ENCODE measurements around the gene NDUFS7. TPM values are rescaled to one million over a fixed set of nuclear protein-coding genes. Genes with fewer than 3 reads are reported as not detected.

The NDUFS7 gene
- total RNA-seq, 4 donors from 2014 or later, result 124 to 191 (median 165) TPM

- WGBS, 2 donors, result 44 to 46% methylated on average over 3 of the region's 3 CpGs
- intact Hi-C loops (cut with DNase I), result no loop called here
Measured at GRCh38 chr19:1356508-1356865, 27.2 kb upstream of the NDUFS7 start.

GRCh38 chr19:1357531-1358109 is 26.1 kb upstream of the NDUFS7 start:
- Histone ChIP-seq H3K4me1 (peaks cover 22 to 58% (median 34%) of the 10 kb centered on the region in 3 donors), H3K27ac (no peak overlapping the region), H3K27me3 (no peaks in the 10 kb centered on the region), H3K9me3 (no peaks in the 10 kb centered on the region), H3K36me3 (peaks cover under 1 to 49% (median 5%) of the 10 kb centered on the region in 3 donors), H3K4me3 (no peak overlapping the region)
- intact Hi-C loops (cut with DNase I), result no loop called here
- TF ChIP-seq CTCF (IDR thresholded peaks at IDR 0.05), result no peak
- no peak for TF ChIP-seq POLR2A (IDR thresholded peaks at IDR 0.05)
- no peak for DNase-seq
- 93 to 94% methylated on average over 24 of the region's 24 CpGs for WGBS, 2 donors

More at GRCh38 chr19:1356508-1356865, 27.2 kb upstream of the NDUFS7 start:
- H3K27me3 ChIP-seq, result no peaks in the 10 kb centered on the region
- H3K4me1 ChIP-seq, result peaks cover 14 to 47% (median 26%) of the 10 kb centered on the region in 3 donors
- H3K9me3 ChIP-seq, result no peaks in the 10 kb centered on the region
- H3K36me3 ChIP-seq, result peaks cover 0 to 37% (median 0%) of the 10 kb centered on the region in 3 donors
- H3K27ac ChIP-seq, result peak overlapping the region in 2 of 4 donors; percentile 85 to 96
- no peak for DNase-seq
- peak overlapping the region in 2 of 4 donors; percentile 75 to 77 for H3K4me3 ChIP-seq
- no peak for TF ChIP-seq CTCF (IDR thresholded peaks at IDR 0.05)
- no peak for TF ChIP-seq POLR2A (IDR thresholded peaks at IDR 0.05)

DNA sequence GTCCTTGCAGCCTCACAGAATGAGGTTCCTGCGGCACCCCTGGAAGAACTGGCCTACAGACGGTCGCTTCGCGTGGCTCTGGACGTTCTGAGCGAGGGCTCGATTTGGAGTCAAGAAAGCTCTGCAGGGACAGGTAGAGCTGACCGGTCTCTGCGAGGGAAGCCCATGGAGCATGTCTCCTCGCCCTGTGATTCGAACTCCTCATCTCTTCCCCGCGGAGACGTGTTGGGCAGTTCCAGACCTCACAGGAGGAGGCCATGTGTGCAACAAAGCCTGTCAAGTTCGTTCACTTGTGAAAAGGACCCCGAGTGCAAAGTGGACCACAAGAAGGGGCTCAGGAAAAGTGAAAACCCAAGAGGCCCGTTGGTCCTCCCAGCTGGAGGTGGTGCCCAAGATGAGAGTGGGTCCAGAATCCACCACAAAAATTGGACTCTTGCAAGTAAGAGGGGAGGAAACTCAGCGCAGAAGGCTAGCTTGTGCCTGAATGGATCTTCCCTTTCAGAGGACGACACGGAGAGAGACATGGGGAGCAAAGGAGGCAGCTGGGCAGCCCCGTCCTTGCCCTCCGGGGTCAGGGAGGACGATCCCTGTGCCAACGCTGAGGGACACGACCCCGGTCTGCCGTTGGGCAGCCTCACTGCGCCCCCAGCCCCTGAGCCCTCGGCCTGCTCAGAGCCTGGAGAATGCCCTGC is 23.4 kb upstream of the NDUFS7 start:
- Histone ChIP-seq H3K36me3 (peaks cover 5 to 73% (median 6%) of the 10 kb centered on the region in 3 donors), H3K27me3 (no peaks in the 10 kb centered on the region), H3K4me1 (peaks cover 21 to 52% (median 28%) of the 10 kb centered on the region in 3 donors), H3K27ac (peak overlapping the region; percentile 20 to 70 (median 60)), H3K4me3 (peak overlapping the region in 3 of 4 donors; percentile 25 to 56 (median 27)), H3K9me3 (no peaks in the 10 kb centered on the region)
- intact Hi-C loops (cut with DNase I), result no loop called here
- DNase-seq, result no peak
- TF ChIP-seq POLR2A (IDR thresholded peaks at IDR 0.05) (no peak), CTCF (IDR thresholded peaks at IDR 0.05) (no peak)
- 80% methylated on average over 23 of the region's 30 CpGs; no CpG with 5 or more reads in 1 of the 2 donors for WGBS, 2 donors

DNA sequence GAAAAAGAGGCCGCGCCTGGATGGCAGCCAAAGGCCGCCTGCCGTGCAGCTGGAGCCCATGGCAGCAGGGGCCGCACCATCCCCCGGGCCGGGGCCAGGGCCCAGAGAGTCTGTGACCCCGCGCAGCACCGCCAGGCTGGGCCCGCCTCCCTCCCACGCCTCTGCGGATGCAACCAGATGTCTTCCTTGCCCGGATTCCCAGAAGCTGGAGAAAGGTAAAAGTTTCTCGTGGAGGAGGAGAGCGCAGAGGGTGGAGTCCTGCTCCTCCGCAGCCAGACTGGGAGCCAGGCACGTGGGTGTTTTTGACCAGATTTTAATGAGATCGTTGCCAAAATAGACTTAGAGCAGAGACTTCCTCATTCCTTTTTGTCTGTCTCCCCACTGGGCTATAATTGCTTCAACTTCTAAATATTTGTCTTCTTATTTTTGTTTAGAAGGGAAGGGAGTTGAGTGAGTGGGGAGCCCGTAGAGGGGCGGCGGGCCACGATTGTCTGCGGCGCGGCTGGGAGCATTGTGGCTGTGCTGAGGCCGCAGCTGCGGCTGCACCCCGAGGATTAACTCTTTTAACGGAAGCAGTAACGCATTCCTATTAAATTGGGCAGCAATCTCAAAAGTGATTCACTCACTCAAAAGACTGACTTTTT is 22.8 kb upstream of the NDUFS7 start:
- Histone ChIP-seq H3K4me1 (peaks cover 19 to 45% (median 23%) of the 10 kb centered on the region in 3 donors), H3K36me3 (peaks cover 5 to 80% (median 6%) of the 10 kb centered on the region in 3 donors), H3K27me3 (no peaks in the 10 kb centered on the region), H3K27ac (peak overlapping the region; percentile 20 to 70 (median 60)), H3K9me3 (no peaks in the 10 kb centered on the region), H3K4me3 (peak overlapping the region in 3 of 4 donors; percentile 25 to 56 (median 27))
- DNase-seq, result no peak
- 16 to 45% methylated on average over 16 to 18 of the region's 31 CpGs for WGBS, 2 donors
- TF ChIP-seq CTCF (IDR thresholded peaks at IDR 0.05), result no peak
- no peak for TF ChIP-seq POLR2A (IDR thresholded peaks at IDR 0.05)
- intact Hi-C loops (cut with DNase I), result no loop called here

All from esophagus squamous epithelium (tissue), 5 donors.